ENCODE results near the gene RRP12. TPM values are rescaled to one million over a fixed set of nuclear protein-coding genes. Genes with fewer than 3 reads are reported as not detected.

The RRP12 gene
- total RNA-seq, 4 donors from 2014 or later = 14.9 to 33.4 (median 23.9) TPM

DNA sequence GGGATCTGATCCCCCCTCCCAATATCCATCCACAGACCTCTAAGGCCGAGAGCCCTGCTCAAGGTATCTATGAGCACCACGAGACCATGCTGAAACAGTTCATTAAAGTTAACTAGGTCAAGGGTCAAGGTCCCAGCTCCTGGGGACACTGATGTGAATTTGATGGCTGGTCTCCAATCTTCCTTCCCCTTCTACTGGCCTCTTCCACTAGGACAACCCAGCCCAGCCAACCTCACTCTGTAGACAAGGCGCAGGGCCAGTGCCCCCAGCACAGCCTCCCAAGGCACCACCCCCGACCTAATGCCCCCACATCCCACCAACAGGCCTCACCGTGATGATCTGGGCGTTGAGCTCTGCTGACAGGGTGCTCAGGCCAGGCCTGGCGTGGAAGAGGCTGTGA is 15.6 kb downstream of the RRP12 start:
- no peak for TF ChIP-seq POLR2A (IDR thresholded peaks at IDR 0.05)
- TF ChIP-seq, protein P1, sequence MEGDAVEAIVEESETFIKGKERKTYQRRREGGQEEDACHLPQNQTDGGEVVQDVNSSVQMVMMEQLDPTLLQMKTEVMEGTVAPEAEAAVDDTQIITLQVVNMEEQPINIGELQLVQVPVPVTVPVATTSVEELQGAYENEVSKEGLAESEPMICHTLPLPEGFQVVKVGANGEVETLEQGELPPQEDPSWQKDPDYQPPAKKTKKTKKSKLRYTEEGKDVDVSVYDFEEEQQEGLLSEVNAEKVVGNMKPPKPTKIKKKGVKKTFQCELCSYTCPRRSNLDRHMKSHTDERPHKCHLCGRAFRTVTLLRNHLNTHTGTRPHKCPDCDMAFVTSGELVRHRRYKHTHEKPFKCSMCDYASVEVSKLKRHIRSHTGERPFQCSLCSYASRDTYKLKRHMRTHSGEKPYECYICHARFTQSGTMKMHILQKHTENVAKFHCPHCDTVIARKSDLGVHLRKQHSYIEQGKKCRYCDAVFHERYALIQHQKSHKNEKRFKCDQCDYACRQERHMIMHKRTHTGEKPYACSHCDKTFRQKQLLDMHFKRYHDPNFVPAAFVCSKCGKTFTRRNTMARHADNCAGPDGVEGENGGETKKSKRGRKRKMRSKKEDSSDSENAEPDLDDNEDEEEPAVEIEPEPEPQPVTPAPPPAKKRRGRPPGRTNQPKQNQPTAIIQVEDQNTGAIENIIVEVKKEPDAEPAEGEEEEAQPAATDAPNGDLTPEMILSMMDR (IDR thresholded peaks at IDR 0.05) = no peak
- DNase-seq = no peak
- no peak overlapping the region for H3K27ac ChIP-seq
- no peak overlapping the region for H3K4me3 ChIP-seq
- peaks cover 7 to 99% (median 8%) of the 10 kb centered on the region in 3 donors for H3K36me3 ChIP-seq
- H3K9me3 ChIP-seq = no peaks in the 10 kb centered on the region
- 90 to 96% methylated on average over 4 to 6 of the region's 7 CpGs for WGBS, 2 donors
- intact Hi-C loops (cut with DNase I) = no loop called here
- no peaks in the 10 kb centered on the region for H3K27me3 ChIP-seq
- peaks cover 0 to 12% (median 0%) of the 10 kb centered on the region in 3 donors for H3K4me1 ChIP-seq

DNA sequence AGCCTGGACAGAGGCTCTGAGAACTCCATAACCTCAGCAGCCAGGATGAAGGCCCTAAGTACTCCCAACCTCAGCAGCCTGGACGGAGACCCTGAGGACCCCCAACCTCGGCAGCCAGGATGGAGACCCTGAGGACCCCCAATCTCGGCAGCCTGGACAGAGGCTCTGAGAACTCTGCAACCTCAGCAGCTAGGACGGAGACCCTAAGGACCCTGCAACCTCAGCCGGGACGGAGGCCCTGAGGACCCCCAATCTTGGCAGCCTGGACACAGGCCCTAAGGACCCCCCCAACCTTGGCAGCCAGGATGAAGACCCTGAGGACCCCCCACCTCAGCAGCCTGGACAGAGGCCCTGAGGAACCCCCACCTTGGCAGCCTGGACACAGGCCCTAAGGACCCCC is 16.5 kb downstream of the RRP12 start:
- H3K36me3 ChIP-seq = peaks cover 4 to 99% (median 11%) of the 10 kb centered on the region in 3 donors

DNA sequence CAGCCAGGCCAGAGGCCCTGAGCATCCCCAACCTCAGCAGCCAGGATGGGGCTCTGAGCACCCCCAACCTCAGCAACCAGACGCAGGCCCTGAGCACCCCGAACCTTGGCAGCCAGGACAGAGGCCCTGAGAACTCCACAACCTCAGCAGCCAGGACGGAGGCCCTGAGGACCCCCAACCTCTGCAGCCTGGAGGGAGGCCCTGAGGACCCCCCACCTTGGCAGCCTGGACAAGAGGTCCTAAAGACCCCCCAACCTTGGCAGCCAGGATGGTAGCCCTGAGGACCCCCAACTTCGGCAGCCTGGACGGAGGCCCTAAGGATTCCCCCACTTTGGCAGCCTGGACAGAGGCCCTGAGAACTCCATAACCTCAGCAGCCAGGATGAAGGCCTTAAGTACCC is 17.0 kb downstream of the RRP12 start:
- WGBS, 2 donors = 100% methylated on average over 1 of the region's 5 CpGs; no CpG with 5 or more reads in 1 of the 2 donors
- H3K9me3 ChIP-seq = no peaks in the 10 kb centered on the region
- H3K4me3 ChIP-seq = no peak overlapping the region
- no peak overlapping the region for H3K27ac ChIP-seq
- H3K27me3 ChIP-seq = no peaks in the 10 kb centered on the region
- DNase-seq = no peak
- intact Hi-C loops (cut with DNase I) = no loop called here
- peaks cover 4 to 99% (median 13%) of the 10 kb centered on the region in 3 donors for H3K36me3 ChIP-seq
- TF ChIP-seq POLR2A (IDR thresholded peaks at IDR 0.05) = no peak
- TF ChIP-seq, protein P1 (IDR thresholded peaks at IDR 0.05) = no peak
- H3K4me1 ChIP-seq = peaks cover 0 to 12% (median 0%) of the 10 kb centered on the region in 3 donors

More for the DNA sequence above, 16.5 kb downstream of the RRP12 start:
- Histone ChIP-seq H3K9me3 (no peaks in the 10 kb centered on the region), H3K27ac (no peak overlapping the region), H3K4me3 (no peak overlapping the region), H3K27me3 (no peaks in the 10 kb centered on the region), H3K4me1 (peaks cover 0 to 12% (median 0%) of the 10 kb centered on the region in 3 donors)
- intact Hi-C loops (cut with DNase I) = no loop called here
- no peak for DNase-seq
- TF ChIP-seq, protein P1 (IDR thresholded peaks at IDR 0.05) = no peak
- no peak for TF ChIP-seq POLR2A (IDR thresholded peaks at IDR 0.05)
- 100% methylated on average over 3 of the region's 6 CpGs; no CpG with 5 or more reads in 1 of the 2 donors for WGBS, 2 donors

DNA sequence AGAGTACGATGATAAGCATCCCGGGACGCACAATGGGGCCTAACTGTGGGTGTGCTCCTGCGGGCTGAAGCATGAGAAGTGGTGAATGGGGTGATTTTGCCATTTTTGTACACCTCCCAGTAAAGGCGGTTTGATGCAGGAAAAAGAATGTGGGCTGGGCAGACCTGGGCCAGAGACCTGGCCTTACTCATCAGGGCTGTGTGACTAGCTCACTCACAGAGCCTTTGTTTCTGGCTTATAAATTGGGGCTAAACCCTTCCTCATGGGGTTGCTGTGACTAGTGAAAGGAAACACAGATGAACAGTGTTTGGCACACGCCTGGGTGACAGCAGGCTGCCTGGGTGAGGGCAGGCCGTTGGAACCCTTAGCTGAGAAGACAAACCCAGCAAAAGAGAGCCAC is 18.0 kb downstream of the RRP12 start:
- no peak overlapping the region for H3K4me3 ChIP-seq
- intact Hi-C loops (cut with DNase I) = no loop called here
- WGBS, 2 donors = 65 to 88% methylated on average over 2 to 7 of the region's 7 CpGs
- H3K9me3 ChIP-seq = no peaks in the 10 kb centered on the region
- peaks cover 4 to 99% (median 12%) of the 10 kb centered on the region in 3 donors for H3K36me3 ChIP-seq
- TF ChIP-seq, protein P1 (IDR thresholded peaks at IDR 0.05) = no peak
- TF ChIP-seq POLR2A (IDR thresholded peaks at IDR 0.05) = no peak
- H3K27me3 ChIP-seq = no peaks in the 10 kb centered on the region
- DNase-seq = no peak
- peaks cover 0 to 12% (median 0%) of the 10 kb centered on the region in 3 donors for H3K4me1 ChIP-seq
- H3K27ac ChIP-seq = peak overlapping the region in 2 of 4 donors; percentile 18 to 39

DNA sequence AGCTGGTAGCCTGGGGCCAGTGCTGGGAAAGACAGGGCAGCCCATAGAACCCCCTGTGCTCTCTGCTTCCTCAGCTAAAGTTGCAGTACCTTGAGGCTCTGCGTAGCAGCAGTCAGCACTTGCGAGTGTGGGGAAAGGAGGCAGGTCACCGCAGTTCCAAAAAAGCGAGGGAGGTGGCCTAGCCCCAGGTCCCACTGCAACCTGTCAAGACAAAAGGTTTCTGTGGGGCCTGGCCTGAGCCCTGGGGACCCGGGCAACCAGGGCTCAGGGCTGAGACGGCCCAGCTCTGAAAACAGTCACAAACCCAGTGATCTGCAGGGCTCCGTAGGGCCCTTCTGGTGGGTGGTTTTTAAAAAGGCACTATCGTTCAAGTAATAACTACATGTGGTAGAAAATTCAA is 19.5 kb downstream of the RRP12 start:
- Histone ChIP-seq H3K9me3 (no peaks in the 10 kb centered on the region), H3K36me3 (peaks cover 9 to 99% (median 9%) of the 10 kb centered on the region in 3 donors), H3K27ac (no peak overlapping the region), H3K4me1 (peaks cover 0 to 12% (median 0%) of the 10 kb centered on the region in 3 donors), H3K27me3 (no peaks in the 10 kb centered on the region), H3K4me3 (no peak overlapping the region)
- intact Hi-C loops (cut with DNase I) = no loop called here
- DNase-seq = no peak
- TF ChIP-seq, protein P1 (IDR thresholded peaks at IDR 0.05) = no peak
- TF ChIP-seq POLR2A (IDR thresholded peaks at IDR 0.05) = no peak
- WGBS, 2 donors = 85 to 89% methylated on average over 3 to 6 of the region's 8 CpGs

Measured in esophagus squamous epithelium (tissue), 5 donors.